Measurements from ENCODE around the gene MYZAP. TPM values are rescaled to one million over a fixed set of nuclear protein-coding genes. Genes with fewer than 3 reads are reported as not detected.

The MYZAP gene
- total and polyA plus RNA-seq, 9 donors = 1.1 to 11.3 (median 5.5) TPM

GRCh38 chr15:57631386-57632110 is 39.8 kb downstream of the MYZAP start:
- no peaks in the 10 kb centered on the region for H3K36me3 ChIP-seq
- H3K4me3 ChIP-seq = no peak overlapping the region
- peaks cover 7% of the 10 kb centered on the region for H3K4me1 ChIP-seq (ENCODE audit: insufficient read depth)
- no peak for DNase-seq
- no peaks in the 10 kb centered on the region for H3K27me3 ChIP-seq
- intact Hi-C loops (cut with DNase I) = no loop called here
- no peaks in the 10 kb centered on the region for H3K9me3 ChIP-seq
- no peak overlapping the region for H3K27ac ChIP-seq
- WGBS, 3 donors = 86 to 96% (median 88%) methylated on average over 5 of the region's 5 CpGs
- TF ChIP-seq CTCF (IDR thresholded peaks at IDR 0.05) (no peak), POLR2A (IDR thresholded peaks at IDR 0.05) (no peak), EP300 (IDR thresholded peaks at IDR 0.05) (no peak)

GRCh38 chr15:57634290-57634689 is 42.6 kb downstream of the MYZAP start:
- Histone ChIP-seq H3K27me3 (no peaks in the 10 kb centered on the region), H3K27ac (no peak overlapping the region), H3K9me3 (no peaks in the 10 kb centered on the region), H3K4me3 (no peak overlapping the region), H3K4me1 (ENCODE audit: insufficient read depth) (peaks cover 8% of the 10 kb centered on the region), H3K36me3 (no peaks in the 10 kb centered on the region)
- DNase-seq = no peak
- TF ChIP-seq POLR2A (IDR thresholded peaks at IDR 0.05) (no peak), EP300 (IDR thresholded peaks at IDR 0.05) (no peak), CTCF (IDR thresholded peaks at IDR 0.05) (no peak)
- intact Hi-C loops (cut with DNase I) = no loop called here
- WGBS, 3 donors = 90 to 98% (median 93%) methylated on average over 5 of the region's 5 CpGs

GRCh38 chr15:57635300-57635909 is 43.7 kb downstream of the MYZAP start:
- intact Hi-C loops (cut with DNase I) = no loop called here
- Histone ChIP-seq H3K4me3 (no peak overlapping the region), H3K4me1 (ENCODE audit: insufficient read depth) (peaks cover 8% of the 10 kb centered on the region), H3K27ac (peak overlapping the region in 1 of 2 donors; percentile 32), H3K27me3 (no peaks in the 10 kb centered on the region), H3K9me3 (no peaks in the 10 kb centered on the region), H3K36me3 (no peaks in the 10 kb centered on the region)
- WGBS, 3 donors = 43 to 51% (median 43%) methylated on average over 7 of the region's 7 CpGs
- no peak for TF ChIP-seq POLR2A (IDR thresholded peaks at IDR 0.05)
- no peak for TF ChIP-seq CTCF (IDR thresholded peaks at IDR 0.05)
- TF ChIP-seq EP300 (IDR thresholded peaks at IDR 0.05) = no peak
- DNase-seq = peak in 4 of 5 donors; percentile 26 to 58 (median 49)

GRCh38 chr15:57637846-57638245 is 46.1 kb downstream of the MYZAP start:
- Histone ChIP-seq H3K4me3 (no peak overlapping the region), H3K27me3 (no peaks in the 10 kb centered on the region), H3K27ac (no peak overlapping the region), H3K4me1 (ENCODE audit: insufficient read depth) (peaks cover 8% of the 10 kb centered on the region), H3K36me3 (no peaks in the 10 kb centered on the region), H3K9me3 (no peaks in the 10 kb centered on the region)
- TF ChIP-seq EP300 (IDR thresholded peaks at IDR 0.05) (no peak), POLR2A (IDR thresholded peaks at IDR 0.05) (no peak), CTCF (IDR thresholded peaks at IDR 0.05) (no peak)
- WGBS, 3 donors = 45 to 59% (median 57%) methylated on average over 2 of the region's 2 CpGs
- intact Hi-C loops (cut with DNase I) = no loop called here
- DNase-seq = no peak

Measured in ovary (tissue), 9 donors.